SK-N-SH (cell line): ENCODE measurements around the gene AHCYL1. TPM values are rescaled to one million over a fixed set of nuclear protein-coding genes. Genes with fewer than 3 reads are reported as not detected.

Source experiments
- CTCF ChIA-PET: fragments of 300-600, 350-600 bp; formaldehyde crosslinking; extraction: SDS; loops from one replicate; lab custom pipeline; 2021; lab: Yijun Ruan, JAX
- POLR2A ChIA-PET: fragments of 350-600 bp; sonication (Branson Sonifier 250); formaldehyde crosslinking; extraction: SDS; loops from one replicate; lab custom pipeline; 2020; ENCODE audit warnings: antibody characterized with exemption, inconsistent platforms; lab: Yijun Ruan, JAX
- DNase-seq: peaks from one replicate; pipeline ENCODE4 v3.0.0; 2012
- H2AFZ ChIP-seq: fragments of 200-600 bp; sonication (generic); 2 replicates; pipeline ENCODE4 v1.8.1; 2016; ENCODE audit warnings: antibody characterized with exemption, mild to moderate bottlenecking, low read depth
- H3F3A ChIP-seq: fragments of 200-600 bp; sonication (generic); replicated peaks from 2 replicates; pipeline ENCODE3; 2016; ENCODE audit warnings: antibody characterized with exemption, mild to moderate bottlenecking; ENCODE audit not compliant: insufficient read depth
- H3K27ac ChIP-seq, 2 experiments: fragments of 200-500 bp in 1 of 2; fragments of 200-600 bp in 1 of 2; sonication (Bioruptor generic) in 1 of 2; sonication (generic), shearing (Covaris generic) in 1 of 2; 2 replicates each; pipeline versions ENCODE4 v1.5.1 to v1.6.1; 2014 to 2016; ENCODE audit warnings: low read depth in 2 of 2, inconsistent platforms in 1 of 2, low read length in 1 of 2, mild to moderate bottlenecking in 1 of 2, mixed read lengths in 1 of 2
- H3K27me3 ChIP-seq: fragments of 200-600 bp; sonication (generic), shearing (Covaris generic); 2 replicates; pipeline ENCODE4 v1.6.1; 2016; ENCODE audit warnings: mixed run types; ENCODE audit not compliant: insufficient read depth
- H3K36me3 ChIP-seq, 2 experiments: fragments of 200-500 bp in 1 of 2; fragments of 200-600 bp in 1 of 2; sonication (Bioruptor generic) in 1 of 2; sonication (generic) in 1 of 2; replicated peaks in 1 of 2; 2 replicates each; pipeline versions ENCODE3 to v1.5.1; 2014 to 2016; ENCODE audit warnings: low read length in 1 of 2, mild to moderate bottlenecking in 1 of 2; ENCODE audit not compliant: insufficient read depth in 2 of 2, control insufficient read depth in 1 of 2
- H3K4me1 ChIP-seq, 2 experiments: fragments of 200-500 bp in 1 of 2; fragments of 200-600 bp in 1 of 2; sonication (Bioruptor generic) in 1 of 2; sonication (generic), shearing (Covaris generic) in 1 of 2; 2 replicates each; pipeline versions ENCODE4 v1.5.1 to v1.6.1; 2014 to 2016; ENCODE audit warnings: low read depth in 1 of 2, low read length in 1 of 2, mixed run types in 1 of 2; ENCODE audit not compliant: insufficient read depth in 2 of 2, control insufficient read depth in 1 of 2
- H3K4me2 ChIP-seq: fragments of 200-600 bp; sonication (generic), shearing (Covaris generic); 2 replicates; pipeline ENCODE4 v1.6.1; 2017; ENCODE audit warnings: mixed run types
- H3K4me3 ChIP-seq, 2 experiments: fragments of 200-500 bp in 1 of 2; fragments of 200-600 bp in 1 of 2; sonication (Bioruptor generic) in 1 of 2; sonication (generic), shearing (Covaris generic) in 1 of 2; 2 replicates each; pipeline versions ENCODE4 v1.5.1 to v1.8.1; 2014 to 2016; ENCODE audit warnings: low read depth in 2 of 2, inconsistent platforms in 1 of 2, low read length in 1 of 2, mild to moderate bottlenecking in 1 of 2, mixed read lengths in 1 of 2, moderate library complexity in 1 of 2
- H3K79me2 ChIP-seq: fragments of 200-600 bp; sonication (generic); 2 replicates; pipeline ENCODE4 v1.8.1; 2017; ENCODE audit warnings: mild to moderate bottlenecking; ENCODE audit not compliant: insufficient read depth
- H3K9ac ChIP-seq: fragments of 200-600 bp; sonication (generic); 2 replicates; pipeline ENCODE4 v1.6.1; 2017; ENCODE audit warnings: mixed run types
- H3K9me2 ChIP-seq: fragments of 200-600 bp; sonication (generic); 2 replicates; pipeline ENCODE4 v1.6.1; 2017; ENCODE audit warnings: mixed run types
- H3K9me3 ChIP-seq: fragments of 200-600 bp; sonication (generic); 2 replicates; pipeline ENCODE4 v1.6.1; 2017; ENCODE audit warnings: mixed run types, mild to moderate bottlenecking, moderate library complexity
- H4K20me1 ChIP-seq: fragments of 200-600 bp; sonication (generic); 2 replicates; pipeline ENCODE4 v1.6.1; 2017; ENCODE audit warnings: mild to moderate bottlenecking, mixed run types; ENCODE audit not compliant: insufficient read depth
- EP300 ChIP-seq, 2 experiments: IDR thresholded peaks; 2 replicates each; pipeline versions ENCODE4 v1.4.0 to v1.6.1; 2012; ENCODE audit warnings: borderline replicate concordance in 1 of 2, low read depth in 1 of 2, low read length in 1 of 2
- EZH2phosphoT487 ChIP-seq: fragments of 200-600 bp; sonication (generic); IDR thresholded peaks from 2 replicates; pipeline ENCODE4 v1.6.1; 2017; ENCODE audit warnings: low read depth, mixed run types, mild to moderate bottlenecking, antibody characterized with exemption, moderate library complexity, borderline replicate concordance
- FOSL2 ChIP-seq: IDR thresholded peaks from 2 replicates; pipeline ENCODE4 v1.4.0; 2012; ENCODE audit warnings: low read depth, mild to moderate bottlenecking, moderate library complexity, borderline replicate concordance
- FOXJ3 ChIP-seq: sonication (generic); formaldehyde crosslinking; IDR thresholded peaks from 2 replicates; pipeline ENCODE4 v1.5.1; 2020; ENCODE audit warnings: mild to moderate bottlenecking, missing genetic modification reagents
- FOXM1 ChIP-seq: IDR thresholded peaks from 2 replicates; pipeline ENCODE4 v1.4.0; 2012; ENCODE audit warnings: low read depth, mild to moderate bottlenecking
- GABPA ChIP-seq: IDR thresholded peaks from 2 replicates; pipeline ENCODE4 v1.4.0; 2012; ENCODE audit warnings: low read depth, mild to moderate bottlenecking
- IRF3 ChIP-seq: fragments of 150-350 bp; IDR thresholded peaks from 2 replicates; pipeline ENCODE4 v1.6.1; 2016; ENCODE audit warnings: mild to moderate bottlenecking, low read depth, low read length
- MEF2A ChIP-seq: IDR thresholded peaks from 2 replicates; pipeline ENCODE4 v1.4.0; 2012; ENCODE audit warnings: low read depth, borderline replicate concordance
- RAD21 ChIP-seq: IDR thresholded peaks from 2 replicates; pipeline ENCODE4 v1.6.1; 2012; ENCODE audit warnings: mild to moderate bottlenecking, low read length
- RFX5 ChIP-seq: IDR thresholded peaks from 2 replicates; pipeline ENCODE4 v1.6.1; 2012; ENCODE audit warnings: mild to moderate bottlenecking, improper control_type of control experiment, low read length
- RXRA ChIP-seq: IDR thresholded peaks from 2 replicates; pipeline ENCODE4 v1.4.0; 2012; ENCODE audit warnings: low read depth, mild to moderate bottlenecking, borderline replicate concordance
- SMC3 ChIP-seq: IDR thresholded peaks from 2 replicates; pipeline ENCODE4 v1.6.1; 2012; ENCODE audit warnings: low read depth, low read length, improper control_type of control experiment
- TAF1 ChIP-seq: IDR thresholded peaks from 2 replicates; pipeline ENCODE4 v1.6.1; 2012; ENCODE audit warnings: low read depth, mild to moderate bottlenecking, low read length, moderate library complexity, borderline replicate concordance
- TCF12 ChIP-seq: IDR thresholded peaks from 2 replicates; pipeline ENCODE4 v1.4.0; 2012
- TEAD4 ChIP-seq: IDR thresholded peaks from 2 replicates; pipeline ENCODE4 v1.4.0; 2012; ENCODE audit warnings: mild to moderate bottlenecking, borderline replicate concordance; ENCODE audit not compliant: insufficient read depth
- YY1 ChIP-seq: IDR thresholded peaks from 2 replicates; pipeline ENCODE4 v1.4.0; 2012; ENCODE audit warnings: low read depth, mild to moderate bottlenecking
- WGBS: methylation state at CpG from one replicate; pipeline ENCODE4 v1.1.6; 2017; ENCODE audit warnings: low lambda C conversion rate; 5-methylcytosine and 5-hydroxymethylcytosine counted together
- polyA plus RNA-seq, 3 experiments: library from polyadenylated mRNA; depleted of rRNA; stranded (reverse); fragments of >200 nt; gene quantifications; 2 replicates each; pipeline ENCODE4 v1.2.3, GENCODE V29; 2012
- TF ChIP-seq, protein P1 (sequence below): IDR thresholded peaks from 2 replicates; pipeline ENCODE4; 2012
- TF ChIP-seq, protein P2 (sequence below): fragments of 200-600 bp; sonication (generic); IDR thresholded peaks from 2 replicates; pipeline ENCODE4 v1.6.1; 2017; ENCODE audit warnings: antibody characterized with exemption, mild to moderate bottlenecking, moderate library complexity

Gene AHCYL1
- polyA plus RNA-seq, 1 of the 3 experiments (the other 2 are of a cell fraction), result 39.7 TPM

DNA sequence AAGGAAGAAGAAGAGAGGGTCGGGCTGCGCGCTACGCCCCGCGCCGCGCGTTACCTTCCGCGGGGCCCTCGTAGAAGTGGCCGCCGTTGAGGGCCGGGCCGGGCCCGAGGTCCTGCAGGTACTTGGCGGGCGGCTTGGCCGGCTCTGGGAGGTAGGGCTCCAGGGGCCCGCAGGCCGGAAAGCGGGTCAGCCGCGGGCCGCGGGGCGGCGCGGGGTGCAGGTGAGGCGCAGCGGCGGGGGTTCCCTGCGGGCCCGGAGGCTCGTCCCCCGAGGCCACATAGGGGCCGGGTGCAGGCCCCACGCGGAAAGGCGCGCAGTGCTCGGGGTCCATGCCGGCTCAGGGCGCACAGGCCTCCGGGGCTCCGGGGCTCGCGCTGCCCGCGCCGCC lies 85.7 kb downstream of the AHCYL1 start:
- POLR2A ChIA-PET, result no interaction called here

More for the DNA sequence above, 85.7 kb downstream of the AHCYL1 start:
- no peak overlapping the region for H2AFZ ChIP-seq
- H3K4me2 ChIP-seq, result no peak overlapping the region
- H3K9me3 ChIP-seq, result no peaks in the 10 kb centered on the region
- no peaks in the 10 kb centered on the region; the same call in 1 of the 2 replicates for H3K27me3 ChIP-seq
- 94% methylated on average over 13 of the region's 52 CpGs for WGBS
- peaks cover 0 to 12% of the 10 kb centered on the region in 2 experiments; a peak in 2 of 4 replicates for H3K4me1 ChIP-seq
- H3K9me2 ChIP-seq, result no peaks in the 10 kb centered on the region
- H3K36me3 ChIP-seq, result no peaks in the 10 kb centered on the region
- no peak overlapping the region for H3K9ac ChIP-seq
- no peak overlapping the region for H3K27ac ChIP-seq
- H3K4me3 ChIP-seq, result no peak overlapping the region
- no peak for DNase-seq
- TF ChIP-seq EP300 (IDR thresholded peaks at IDR 0.05; ENCODE audit: borderline replicate concordance in 1 of 2, low read depth in 1 of 2, low read length in 1 of 2) (no peak), YY1 (no peak), GABPA (no peak), TAF1 (no peak), MEF2A (no peak), EZH2phosphoT487 (no peak), FOSL2 (no peak), RAD21 (no peak), SMC3 (no peak), RFX5 (no peak), IRF3 (no peak), FOXJ3 (no peak), TCF12 (no peak), FOXM1 (no peak), RXRA (no peak), TEAD4 (no peak)
- TF ChIP-seq, protein P1, sequence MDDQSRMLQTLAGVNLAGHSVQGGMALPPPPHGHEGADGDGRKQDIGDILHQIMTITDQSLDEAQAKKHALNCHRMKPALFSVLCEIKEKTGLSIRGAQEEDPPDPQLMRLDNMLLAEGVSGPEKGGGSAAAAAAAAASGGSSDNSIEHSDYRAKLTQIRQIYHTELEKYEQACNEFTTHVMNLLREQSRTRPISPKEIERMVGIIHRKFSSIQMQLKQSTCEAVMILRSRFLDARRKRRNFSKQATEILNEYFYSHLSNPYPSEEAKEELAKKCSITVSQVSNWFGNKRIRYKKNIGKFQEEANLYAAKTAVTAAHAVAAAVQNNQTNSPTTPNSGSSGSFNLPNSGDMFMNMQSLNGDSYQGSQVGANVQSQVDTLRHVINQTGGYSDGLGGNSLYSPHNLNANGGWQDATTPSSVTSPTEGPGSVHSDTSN, result no peak
- TF ChIP-seq, protein P2, sequence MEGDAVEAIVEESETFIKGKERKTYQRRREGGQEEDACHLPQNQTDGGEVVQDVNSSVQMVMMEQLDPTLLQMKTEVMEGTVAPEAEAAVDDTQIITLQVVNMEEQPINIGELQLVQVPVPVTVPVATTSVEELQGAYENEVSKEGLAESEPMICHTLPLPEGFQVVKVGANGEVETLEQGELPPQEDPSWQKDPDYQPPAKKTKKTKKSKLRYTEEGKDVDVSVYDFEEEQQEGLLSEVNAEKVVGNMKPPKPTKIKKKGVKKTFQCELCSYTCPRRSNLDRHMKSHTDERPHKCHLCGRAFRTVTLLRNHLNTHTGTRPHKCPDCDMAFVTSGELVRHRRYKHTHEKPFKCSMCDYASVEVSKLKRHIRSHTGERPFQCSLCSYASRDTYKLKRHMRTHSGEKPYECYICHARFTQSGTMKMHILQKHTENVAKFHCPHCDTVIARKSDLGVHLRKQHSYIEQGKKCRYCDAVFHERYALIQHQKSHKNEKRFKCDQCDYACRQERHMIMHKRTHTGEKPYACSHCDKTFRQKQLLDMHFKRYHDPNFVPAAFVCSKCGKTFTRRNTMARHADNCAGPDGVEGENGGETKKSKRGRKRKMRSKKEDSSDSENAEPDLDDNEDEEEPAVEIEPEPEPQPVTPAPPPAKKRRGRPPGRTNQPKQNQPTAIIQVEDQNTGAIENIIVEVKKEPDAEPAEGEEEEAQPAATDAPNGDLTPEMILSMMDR, result no peak
- TF ChIP-seq, all 33 proteins: peak for 0
- no peaks in the 10 kb centered on the region for H3K79me2 ChIP-seq
- CTCF ChIA-PET, result interaction anchor here (2.4 to 3.6 kb wide), 2 partner anchors 16 to 36 kb away, joined by 13 to 15 read pairs; no protein-coding TSS in a partner anchor
- no peaks in the 10 kb centered on the region for H3F3A ChIP-seq
- H4K20me1 ChIP-seq, result no peaks in the 10 kb centered on the region
